GM23338 (cell line): ENCODE data around the gene SLC4A8. TPM values are rescaled to one million over a fixed set of nuclear protein-coding genes. Genes with fewer than 3 reads are reported as not detected.

Experiments
- ATAC-seq: fragments of 200-7000 bp; cut with Tn5 transposase; 3 replicates; pipeline ENCODE4 v1.9.1; 2020
- DNase-seq: peaks from one replicate; pipeline ENCODE4 v3.0.0-alpha.2; 2015; ENCODE audit warnings: low spot score
- H2AFZ ChIP-seq: fragments of 200-600 bp; sonication (generic); 2 replicates; pipeline ENCODE4 v1.8.0; 2016; ENCODE audit warnings: antibody characterized with exemption, mild to moderate bottlenecking, moderate library complexity
- H3F3A ChIP-seq: fragments of 200-600 bp; sonication (generic); replicated peaks from 2 replicates; pipeline ENCODE4 v1.8.0; 2017; ENCODE audit warnings: antibody characterized with exemption, mixed run types, low read depth
- H3K27ac ChIP-seq: fragments of 200-600 bp; sonication (generic); 2 replicates; pipeline ENCODE4 v1.6.1; 2016; ENCODE audit warnings: low read depth
- H3K27me3 ChIP-seq: fragments of 200-600 bp; sonication (generic); 2 replicates; pipeline ENCODE4 v1.8.0; 2016; ENCODE audit warnings: mild to moderate bottlenecking, mixed run types, moderate library complexity; ENCODE audit not compliant: insufficient read depth
- H3K36me3 ChIP-seq: fragments of 200-600 bp; sonication (generic); 2 replicates; pipeline ENCODE4 v1.8.0; 2016; ENCODE audit warnings: mild to moderate bottlenecking; ENCODE audit not compliant: insufficient read depth
- H3K4me1 ChIP-seq: fragments of 200-600 bp; sonication (generic); 2 replicates; pipeline ENCODE4 v1.8.0; 2016; ENCODE audit warnings: mild to moderate bottlenecking, moderate library complexity; ENCODE audit not compliant: insufficient read depth
- H3K4me2 ChIP-seq: fragments of 200-600 bp; sonication (generic); 2 replicates; pipeline ENCODE4 v1.7.1; 2017; ENCODE audit warnings: mixed run types
- H3K4me3 ChIP-seq: fragments of 200-600 bp; sonication (generic); 2 replicates; pipeline ENCODE4 v1.6.1; 2016; ENCODE audit warnings: mixed run types
- H3K79me2 ChIP-seq: fragments of 200-600 bp; sonication (generic); replicated peaks from 2 replicates; pipeline ENCODE4 v1.8.0; 2017; ENCODE audit warnings: mild to moderate bottlenecking; ENCODE audit not compliant: insufficient read depth
- H3K9me2 ChIP-seq: fragments of 200-600 bp; sonication (generic); 2 replicates; pipeline ENCODE4 v1.8.0; 2017; ENCODE audit not compliant: insufficient read depth
- H4K20me1 ChIP-seq: fragments of 200-600 bp; sonication (generic); replicated peaks from 2 replicates; pipeline ENCODE4 v1.8.0; 2017; ENCODE audit warnings: mild to moderate bottlenecking; ENCODE audit not compliant: insufficient read depth
- H3K27ac Mint-ChIP-seq: 2 replicates; pipeline ENCODE4 v1.8.0; 2020; ENCODE audit warnings: inconsistent platforms, mild to moderate bottlenecking, moderate library complexity, mixed read lengths
- H3K27me3 Mint-ChIP-seq: 3 replicates; pipeline ENCODE4 v1.8.0; 2022; ENCODE audit warnings: low read depth, mild to moderate bottlenecking, moderate library complexity, mixed read lengths, inconsistent platforms; ENCODE audit not compliant: insufficient read depth, poor library complexity
- H3K36me3 Mint-ChIP-seq: 3 replicates; pipeline ENCODE4 v1.8.0; 2021; ENCODE audit warnings: low read depth, mild to moderate bottlenecking, inconsistent platforms, moderate library complexity, mixed read lengths
- H3K4me1 Mint-ChIP-seq: 3 replicates; pipeline ENCODE4 v1.8.0; 2020; ENCODE audit warnings: mild to moderate bottlenecking, inconsistent platforms, mixed read lengths
- H3K4me3 Mint-ChIP-seq: 3 replicates; pipeline ENCODE4 v1.8.0; 2021; ENCODE audit warnings: moderate library complexity, mild to moderate bottlenecking, inconsistent platforms, mixed read lengths
- H3K9me3 Mint-ChIP-seq: 3 replicates; pipeline ENCODE4 v1.8.0; 2020; ENCODE audit warnings: moderate library complexity, mild to moderate bottlenecking, inconsistent platforms, mixed read lengths
- CREB1 ChIP-seq: fragments of 250-450 bp; sonication (Bioruptor Pico); IDR thresholded peaks from 2 replicates; pipeline ENCODE4 v1.5.0; 2020; ENCODE audit warnings: low read depth, mild to moderate bottlenecking, moderate library complexity
- EZH2 ChIP-seq: fragments of 200-600 bp; sonication (generic); IDR thresholded peaks from one replicate; pipeline ENCODE4 v1.8.0; 2017; ENCODE audit warnings: antibody characterized with exemption, mild to moderate bottlenecking, low read depth; ENCODE audit not compliant: unreplicated experiment
- EZH2phosphoT487 ChIP-seq: fragments of 200-600 bp; sonication (generic); IDR thresholded peaks from one replicate; pipeline ENCODE4 v1.8.1; 2018; ENCODE audit warnings: antibody characterized with exemption; ENCODE audit not compliant: unreplicated experiment
- NANOG ChIP-seq: IDR thresholded peaks from 2 replicates; pipeline ENCODE4 v1.6.1; 2016; ENCODE audit warnings: antibody characterized with exemption, borderline replicate concordance
- POLR2AphosphoS5 ChIP-seq: IDR thresholded peaks from 2 replicates; pipeline ENCODE4 v1.6.1; 2016; ENCODE audit warnings: antibody characterized with exemption, low read depth
- STAT1 ChIP-seq: IDR thresholded peaks from one replicate; pipeline ENCODE4 v1.6.1; 2016; ENCODE audit warnings: antibody characterized with exemption; ENCODE audit not compliant: unreplicated experiment
- ZNF114 ChIP-seq: fragments of 250-450 bp; sonication (Bioruptor Pico); IDR thresholded peaks from 2 replicates; pipeline ENCODE4 v1.5.0; 2020; ENCODE audit warnings: mild to moderate bottlenecking, moderate library complexity
- ZNF331 ChIP-seq: fragments of 250-450 bp; sonication (Bioruptor Pico); IDR thresholded peaks from 2 replicates; pipeline ENCODE4 v1.5.0; 2020; ENCODE audit warnings: low read depth, mild to moderate bottlenecking, moderate library complexity
- polyA plus RNA-seq: library from polyadenylated mRNA; unstranded; fragments of >200 nt; fragmentation: Nextera tagmentation; extraction: Ambion mirVana; gene quantifications from 2 replicates; pipeline ENCODE4 v1.2.1, GENCODE V29; 2016
- total RNA-seq: library from RNA; depleted of rRNA; stranded (reverse); fragments of >200 nt; shearing (Covaris generic); gene quantifications from 2 replicates; pipeline ENCODE4 v1.2.3, GENCODE V29; 2014
- TF ChIP-seq, protein P1 (sequence below): IDR thresholded peaks from 2 replicates; pipeline ENCODE4 v1.6.1; 2016; ENCODE audit warnings: antibody characterized with exemption
- TF ChIP-seq, protein P2 (sequence below), 2 experiments: fragments of 200-600 bp in 1 of 2; sonication (generic) in 1 of 2; conservative IDR thresholded peaks; 2 replicates each; pipeline versions ENCODE4 v1.5.1 to v1.6.1; 2016 to 2017; ENCODE audit warnings: antibody characterized with exemption in 2 of 2, low read depth in 2 of 2, mild to moderate bottlenecking in 2 of 2, moderate library complexity in 1 of 2
- TF ChIP-seq, protein P3 (sequence below): IDR thresholded peaks from one replicate; pipeline ENCODE4 v1.6.1; 2018; ENCODE audit warnings: antibody characterized with exemption; ENCODE audit not compliant: unreplicated experiment
- TF ChIP-seq, protein P4 (sequence below): fragments of 250-450 bp; sonication (Bioruptor Pico); IDR thresholded peaks from 2 replicates; pipeline ENCODE4 v1.5.0; 2020; ENCODE audit warnings: mild to moderate bottlenecking, moderate library complexity

Gene SLC4A8
- total and polyA plus RNA-seq, 2 experiments from 2014 or later, result 7.6 to 9.2 TPM

DNA sequence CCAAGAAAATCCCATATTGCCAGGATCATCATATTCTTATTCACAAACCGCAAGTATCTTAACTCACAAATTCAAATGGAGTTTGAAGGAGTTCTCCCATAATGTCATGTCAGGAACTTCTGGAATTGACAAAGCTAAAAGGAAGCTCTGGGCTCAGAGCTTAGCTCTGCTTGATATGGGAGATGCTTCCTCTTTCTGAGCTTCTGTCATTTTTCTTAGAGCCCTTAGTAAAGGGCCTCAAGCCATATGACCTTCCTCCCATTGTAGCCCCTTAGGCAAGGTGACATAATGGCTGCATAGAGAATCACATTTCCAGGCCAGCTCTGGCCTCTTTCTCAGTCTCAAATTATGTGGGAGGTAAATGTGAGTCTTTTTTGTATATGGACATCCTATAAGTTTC, 40.9 kb downstream of the SLC4A8 start:
- Histone ChIP-seq H3K27me3 (no peaks in the 10 kb centered on the region), H3K4me3 (no peak overlapping the region), H4K20me1 (no peaks in the 10 kb centered on the region), H2AFZ (no peak overlapping the region), H3K9me2 (no peaks in the 10 kb centered on the region), H3K4me1 (no peaks in the 10 kb centered on the region), H3K79me2 (no peaks in the 10 kb centered on the region), H3K4me2 (no peak overlapping the region), H3K36me3 (peaks cover 8% of the 10 kb centered on the region; the same call in 1 of the 2 replicates), H3F3A (no peaks in the 10 kb centered on the region), H3K27ac (no peak overlapping the region)
- H3K27me3 Mint-ChIP-seq, result peaks cover 2% of the 10 kb centered on the region
- no peaks in the 10 kb centered on the region for H3K4me1 Mint-ChIP-seq
- H3K4me3 Mint-ChIP-seq, result no peak overlapping the region
- no peak for TF ChIP-seq STAT1
- TF ChIP-seq, protein P1, sequence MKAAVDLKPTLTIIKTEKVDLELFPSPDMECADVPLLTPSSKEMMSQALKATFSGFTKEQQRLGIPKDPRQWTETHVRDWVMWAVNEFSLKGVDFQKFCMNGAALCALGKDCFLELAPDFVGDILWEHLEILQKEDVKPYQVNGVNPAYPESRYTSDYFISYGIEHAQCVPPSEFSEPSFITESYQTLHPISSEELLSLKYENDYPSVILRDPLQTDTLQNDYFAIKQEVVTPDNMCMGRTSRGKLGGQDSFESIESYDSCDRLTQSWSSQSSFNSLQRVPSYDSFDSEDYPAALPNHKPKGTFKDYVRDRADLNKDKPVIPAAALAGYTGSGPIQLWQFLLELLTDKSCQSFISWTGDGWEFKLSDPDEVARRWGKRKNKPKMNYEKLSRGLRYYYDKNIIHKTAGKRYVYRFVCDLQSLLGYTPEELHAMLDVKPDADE, result no peak
- TF ChIP-seq, protein P2, sequence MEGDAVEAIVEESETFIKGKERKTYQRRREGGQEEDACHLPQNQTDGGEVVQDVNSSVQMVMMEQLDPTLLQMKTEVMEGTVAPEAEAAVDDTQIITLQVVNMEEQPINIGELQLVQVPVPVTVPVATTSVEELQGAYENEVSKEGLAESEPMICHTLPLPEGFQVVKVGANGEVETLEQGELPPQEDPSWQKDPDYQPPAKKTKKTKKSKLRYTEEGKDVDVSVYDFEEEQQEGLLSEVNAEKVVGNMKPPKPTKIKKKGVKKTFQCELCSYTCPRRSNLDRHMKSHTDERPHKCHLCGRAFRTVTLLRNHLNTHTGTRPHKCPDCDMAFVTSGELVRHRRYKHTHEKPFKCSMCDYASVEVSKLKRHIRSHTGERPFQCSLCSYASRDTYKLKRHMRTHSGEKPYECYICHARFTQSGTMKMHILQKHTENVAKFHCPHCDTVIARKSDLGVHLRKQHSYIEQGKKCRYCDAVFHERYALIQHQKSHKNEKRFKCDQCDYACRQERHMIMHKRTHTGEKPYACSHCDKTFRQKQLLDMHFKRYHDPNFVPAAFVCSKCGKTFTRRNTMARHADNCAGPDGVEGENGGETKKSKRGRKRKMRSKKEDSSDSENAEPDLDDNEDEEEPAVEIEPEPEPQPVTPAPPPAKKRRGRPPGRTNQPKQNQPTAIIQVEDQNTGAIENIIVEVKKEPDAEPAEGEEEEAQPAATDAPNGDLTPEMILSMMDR (conservative IDR thresholded peaks at IDR 0.05; ENCODE audit: low read depth in 2 of 2), result no peak
- TF ChIP-seq, protein P3, sequence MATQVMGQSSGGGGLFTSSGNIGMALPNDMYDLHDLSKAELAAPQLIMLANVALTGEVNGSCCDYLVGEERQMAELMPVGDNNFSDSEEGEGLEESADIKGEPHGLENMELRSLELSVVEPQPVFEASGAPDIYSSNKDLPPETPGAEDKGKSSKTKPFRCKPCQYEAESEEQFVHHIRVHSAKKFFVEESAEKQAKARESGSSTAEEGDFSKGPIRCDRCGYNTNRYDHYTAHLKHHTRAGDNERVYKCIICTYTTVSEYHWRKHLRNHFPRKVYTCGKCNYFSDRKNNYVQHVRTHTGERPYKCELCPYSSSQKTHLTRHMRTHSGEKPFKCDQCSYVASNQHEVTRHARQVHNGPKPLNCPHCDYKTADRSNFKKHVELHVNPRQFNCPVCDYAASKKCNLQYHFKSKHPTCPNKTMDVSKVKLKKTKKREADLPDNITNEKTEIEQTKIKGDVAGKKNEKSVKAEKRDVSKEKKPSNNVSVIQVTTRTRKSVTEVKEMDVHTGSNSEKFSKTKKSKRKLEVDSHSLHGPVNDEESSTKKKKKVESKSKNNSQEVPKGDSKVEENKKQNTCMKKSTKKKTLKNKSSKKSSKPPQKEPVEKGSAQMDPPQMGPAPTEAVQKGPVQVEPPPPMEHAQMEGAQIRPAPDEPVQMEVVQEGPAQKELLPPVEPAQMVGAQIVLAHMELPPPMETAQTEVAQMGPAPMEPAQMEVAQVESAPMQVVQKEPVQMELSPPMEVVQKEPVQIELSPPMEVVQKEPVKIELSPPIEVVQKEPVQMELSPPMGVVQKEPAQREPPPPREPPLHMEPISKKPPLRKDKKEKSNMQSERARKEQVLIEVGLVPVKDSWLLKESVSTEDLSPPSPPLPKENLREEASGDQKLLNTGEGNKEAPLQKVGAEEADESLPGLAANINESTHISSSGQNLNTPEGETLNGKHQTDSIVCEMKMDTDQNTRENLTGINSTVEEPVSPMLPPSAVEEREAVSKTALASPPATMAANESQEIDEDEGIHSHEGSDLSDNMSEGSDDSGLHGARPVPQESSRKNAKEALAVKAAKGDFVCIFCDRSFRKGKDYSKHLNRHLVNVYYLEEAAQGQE, result no peak
- no peak for TF ChIP-seq NANOG
- TF ChIP-seq, protein P4, sequence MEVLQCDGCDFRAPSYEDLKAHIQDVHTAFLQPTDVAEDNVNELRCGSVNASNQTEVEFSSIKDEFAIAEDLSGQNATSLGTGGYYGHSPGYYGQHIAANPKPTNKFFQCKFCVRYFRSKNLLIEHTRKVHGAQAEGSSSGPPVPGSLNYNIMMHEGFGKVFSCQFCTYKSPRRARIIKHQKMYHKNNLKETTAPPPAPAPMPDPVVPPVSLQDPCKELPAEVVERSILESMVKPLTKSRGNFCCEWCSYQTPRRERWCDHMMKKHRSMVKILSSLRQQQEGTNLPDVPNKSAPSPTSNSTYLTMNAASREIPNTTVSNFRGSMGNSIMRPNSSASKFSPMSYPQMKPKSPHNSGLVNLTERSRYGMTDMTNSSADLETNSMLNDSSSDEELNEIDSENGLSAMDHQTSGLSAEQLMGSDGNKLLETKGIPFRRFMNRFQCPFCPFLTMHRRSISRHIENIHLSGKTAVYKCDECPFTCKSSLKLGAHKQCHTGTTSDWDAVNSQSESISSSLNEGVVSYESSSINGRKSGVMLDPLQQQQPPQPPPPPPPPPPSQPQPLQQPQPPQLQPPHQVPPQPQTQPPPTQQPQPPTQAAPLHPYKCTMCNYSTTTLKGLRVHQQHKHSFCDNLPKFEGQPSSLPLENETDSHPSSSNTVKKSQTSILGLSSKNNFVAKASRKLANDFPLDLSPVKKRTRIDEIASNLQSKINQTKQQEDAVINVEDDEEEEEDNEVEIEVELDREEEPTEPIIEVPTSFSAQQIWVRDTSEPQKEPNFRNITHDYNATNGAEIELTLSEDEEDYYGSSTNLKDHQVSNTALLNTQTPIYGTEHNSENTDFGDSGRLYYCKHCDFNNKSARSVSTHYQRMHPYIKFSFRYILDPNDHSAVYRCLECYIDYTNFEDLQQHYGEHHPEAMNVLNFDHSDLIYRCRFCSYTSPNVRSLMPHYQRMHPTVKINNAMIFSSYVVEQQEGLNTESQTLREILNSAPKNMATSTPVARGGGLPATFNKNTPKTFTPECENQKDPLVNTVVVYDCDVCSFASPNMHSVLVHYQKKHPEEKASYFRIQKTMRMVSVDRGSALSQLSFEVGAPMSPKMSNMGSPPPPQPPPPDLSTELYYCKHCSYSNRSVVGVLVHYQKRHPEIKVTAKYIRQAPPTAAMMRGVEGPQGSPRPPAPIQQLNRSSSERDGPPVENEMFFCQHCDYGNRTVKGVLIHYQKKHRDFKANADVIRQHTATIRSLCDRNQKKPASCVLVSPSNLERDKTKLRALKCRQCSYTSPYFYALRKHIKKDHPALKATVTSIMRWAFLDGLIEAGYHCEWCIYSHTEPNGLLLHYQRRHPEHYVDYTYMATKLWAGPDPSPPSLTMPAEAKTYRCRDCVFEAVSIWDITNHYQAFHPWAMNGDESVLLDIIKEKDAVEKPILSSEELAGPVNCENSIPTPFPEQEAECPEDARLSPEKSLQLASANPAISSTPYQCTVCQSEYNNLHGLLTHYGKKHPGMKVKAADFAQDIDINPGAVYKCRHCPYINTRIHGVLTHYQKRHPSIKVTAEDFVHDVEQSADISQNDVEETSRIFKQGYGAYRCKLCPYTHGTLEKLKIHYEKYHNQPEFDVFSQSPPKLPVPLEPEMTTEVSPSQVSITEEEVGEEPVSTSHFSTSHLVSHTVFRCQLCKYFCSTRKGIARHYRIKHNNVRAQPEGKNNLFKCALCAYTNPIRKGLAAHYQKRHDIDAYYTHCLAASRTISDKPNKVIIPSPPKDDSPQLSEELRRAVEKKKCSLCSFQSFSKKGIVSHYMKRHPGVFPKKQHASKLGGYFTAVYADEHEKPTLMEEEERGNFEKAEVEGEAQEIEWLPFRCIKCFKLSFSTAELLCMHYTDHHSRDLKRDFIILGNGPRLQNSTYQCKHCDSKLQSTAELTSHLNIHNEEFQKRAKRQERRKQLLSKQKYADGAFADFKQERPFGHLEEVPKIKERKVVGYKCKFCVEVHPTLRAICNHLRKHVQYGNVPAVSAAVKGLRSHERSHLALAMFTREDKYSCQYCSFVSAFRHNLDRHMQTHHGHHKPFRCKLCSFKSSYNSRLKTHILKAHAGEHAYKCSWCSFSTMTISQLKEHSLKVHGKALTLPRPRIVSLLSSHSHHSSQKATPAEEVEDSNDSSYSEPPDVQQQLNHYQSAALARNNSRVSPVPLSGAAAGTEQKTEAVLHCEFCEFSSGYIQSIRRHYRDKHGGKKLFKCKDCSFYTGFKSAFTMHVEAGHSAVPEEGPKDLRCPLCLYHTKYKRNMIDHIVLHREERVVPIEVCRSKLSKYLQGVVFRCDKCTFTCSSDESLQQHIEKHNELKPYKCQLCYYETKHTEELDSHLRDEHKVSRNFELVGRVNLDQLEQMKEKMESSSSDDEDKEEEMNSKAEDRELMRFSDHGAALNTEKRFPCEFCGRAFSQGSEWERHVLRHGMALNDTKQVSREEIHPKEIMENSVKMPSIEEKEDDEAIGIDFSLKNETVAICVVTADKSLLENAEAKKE, result no peak
- TF ChIP-seq EZH2phosphoT487, result no peak
- no peak for TF ChIP-seq POLR2AphosphoS5
- no peak for TF ChIP-seq ZNF114 (CRISPR knock-in tag)
- TF ChIP-seq EZH2, result no peak
- no peak for TF ChIP-seq CREB1 (CRISPR knock-in tag)
- no peak for TF ChIP-seq ZNF331
- H3K36me3 Mint-ChIP-seq, result 0 out of 3 replicates have a peak, but pooled peaks cover 2% of the 10 kb centered on the region
- no peaks in the 10 kb centered on the region for H3K9me3 Mint-ChIP-seq
- DNase-seq (no peak), ATAC-seq (no peak)
- H3K27ac Mint-ChIP-seq, result no peak overlapping the region
